ENCODE data around the gene MRPS14.
"Not testable (repeated sequence)": the region's sequence is repeated elsewhere in the genome, so short reads cannot be mapped to it uniquely, and the experiment has no call there.

Gene MRPS14

GRCh38 chr1:175023043-175023921, at the start of gene MRPS14:
Gene MRPS14, minus strand, starts transcription at chr1:175023425. Its CDS starts 17 bp downstream, at chr1:175023408.
- DNase-seq (ENCODE audit: low read depth), result peak; percentile 97

- no peak for DNase-seq (ENCODE audit: low read depth)
Measured at GRCh38 chr1:175072099-175072951, 49.1 kb upstream of the MRPS14 start.

GRCh38 chr1:175071276-175071943, 48.2 kb upstream of the MRPS14 start:
- DNase-seq (ENCODE audit: low read depth), result no peak

GRCh38 chr1:175070818-175071217, 47.6 kb upstream of the MRPS14 start:
- DNase-seq (ENCODE audit: low read depth), result no peak

GRCh38 chr1:175067362-175068106, 44.3 kb upstream of the MRPS14 start, which contains the start of gene TNN:
Gene TNN, plus strand, starts transcription at chr1:175067833. Its CDS starts 9,586 bp downstream, at chr1:175077419.
- no peak for DNase-seq (ENCODE audit: low read depth)

- no peak for DNase-seq (ENCODE audit: low read depth)
Measured at GRCh38 chr1:175062858-175063257, 39.6 kb upstream of the MRPS14 start.

- no peak for DNase-seq (ENCODE audit: low read depth)
Measured at GRCh38 chr1:175062339-175062738, 39.1 kb upstream of the MRPS14 start.

GRCh38 chr1:175054736-175055135, 31.5 kb upstream of the MRPS14 start:
- no peak for DNase-seq (ENCODE audit: low read depth)

GRCh38 chr1:175050992-175051391, 27.8 kb upstream of the MRPS14 start:
- no peak for DNase-seq (ENCODE audit: low read depth)

GRCh38 chr1:175045519-175045918, 22.3 kb upstream of the MRPS14 start:
- no peak for DNase-seq (ENCODE audit: low read depth)

GRCh38 chr1:175045097-175045496, 21.9 kb upstream of the MRPS14 start:
- DNase-seq (ENCODE audit: low read depth), result no peak

- not testable (repeated sequence) for DNase-seq (ENCODE audit: low read depth)
Measured at GRCh38 chr1:175044591-175044990, 21.4 kb upstream of the MRPS14 start.

- DNase-seq (ENCODE audit: low read depth), result no peak
Measured at GRCh38 chr1:175043824-175044223, 20.6 kb upstream of the MRPS14 start.

GRCh38 chr1:175042650-175043049, 19.4 kb upstream of the MRPS14 start:
- no peak for DNase-seq (ENCODE audit: low read depth)

- no peak for DNase-seq (ENCODE audit: low read depth)
Measured at GRCh38 chr1:175040324-175040879, 17.2 kb upstream of the MRPS14 start.

- DNase-seq (ENCODE audit: low read depth), result no peak
Measured at GRCh38 chr1:175037416-175037815, 14.2 kb upstream of the MRPS14 start.

GRCh38 chr1:175036476-175036875, 13.3 kb upstream of the MRPS14 start:
- no peak for DNase-seq (ENCODE audit: low read depth)

- DNase-seq (ENCODE audit: low read depth), result no peak
Measured at GRCh38 chr1:175035865-175036264, 12.6 kb upstream of the MRPS14 start.

- no peak for DNase-seq (ENCODE audit: low read depth)
Measured at GRCh38 chr1:175034775-175035174, 11.6 kb upstream of the MRPS14 start.

GRCh38 chr1:175033953-175034352, 10.7 kb upstream of the MRPS14 start:
- no peak for DNase-seq (ENCODE audit: low read depth)

- no peak for DNase-seq (ENCODE audit: low read depth)
Measured at GRCh38 chr1:175024773-175025172, 1.5 kb upstream of the MRPS14 start.
